ENCODE results near the gene OSGEPL1.
"Not testable (repeated sequence)": the region's sequence is repeated elsewhere in the genome, so short reads cannot be mapped to it uniquely, and the experiment has no call there.

OSGEPL1 gene

GRCh38 chr2:189751080-189751658, 11.4 kb downstream of the OSGEPL1 start:
- peak; percentile 26 for DNase-seq (ENCODE audit: low spot score)

- no peak for DNase-seq (ENCODE audit: low spot score)
These were observed 33.2 kb downstream of the OSGEPL1 start for GRCh38 chr2:189729430-189729829.

- no peak for DNase-seq (ENCODE audit: low spot score)
These were observed 35.7 kb downstream of the OSGEPL1 start for GRCh38 chr2:189726849-189727248.

- no peak for DNase-seq (ENCODE audit: low spot score)
These were observed 36.3 kb downstream of the OSGEPL1 start for GRCh38 chr2:189726271-189726670.

GRCh38 chr2:189723192-189723591, 39.4 kb downstream of the OSGEPL1 start:
- no peak for DNase-seq (ENCODE audit: low spot score)

- DNase-seq (ENCODE audit: low spot score), result no peak
These were observed 43.0 kb downstream of the OSGEPL1 start for GRCh38 chr2:189719571-189719970.

- DNase-seq (ENCODE audit: low spot score), result not testable (repeated sequence)
These were observed 45.0 kb downstream of the OSGEPL1 start for GRCh38 chr2:189717593-189717992.

- DNase-seq (ENCODE audit: low spot score), result peak; percentile 48
These were observed 52.9 kb downstream of the OSGEPL1 start for GRCh38 chr2:189709501-189710221.

GRCh38 chr2:189702071-189702470, 60.5 kb downstream of the OSGEPL1 start:
- no peak for DNase-seq (ENCODE audit: low spot score)

GRCh38 chr2:189700681-189701080, 61.9 kb downstream of the OSGEPL1 start:
- DNase-seq (ENCODE audit: low spot score), result no peak

- peak; percentile 70 for DNase-seq (ENCODE audit: low spot score)
These were observed 64.3 kb downstream of the OSGEPL1 start for GRCh38 chr2:189698020-189698887.
